Kidney (tissue), 14 donors: ENCODE measurements around the gene IDH3G. TPM values are rescaled to one million over a fixed set of nuclear protein-coding genes. Genes with fewer than 3 reads are reported as not detected.

ENCODE experiments used
- DNase-seq, 5 donors: peaks; one replicate each; pipeline ENCODE4 v3.0.0-alpha.2; 2013 to 2020
- FAIRE-seq: peaks from 2 replicates; lab custom pipeline; 2012; peaks lifted over from hg19 to GRCh38; lab: Jason Lieb, UNC
- H3K27ac ChIP-seq, 2 donors: one replicate each; pipeline ENCODE4 v1.7.0; 2013; ENCODE audit warnings: low read depth in 2 of 2, low read length in 2 of 2, inconsistent platforms in 1 of 2
- H3K27me3 ChIP-seq: one replicate; pipeline ENCODE4 v1.7.1; 2013; ENCODE audit warnings: low read length, inconsistent platforms; ENCODE audit not compliant: control insufficient read depth, insufficient read depth
- H3K36me3 ChIP-seq, 3 donors: one replicate each; pipeline versions ENCODE4 v1.7.0 to v1.7.1; 2013; ENCODE audit warnings: low read length in 3 of 3, control low read depth in 1 of 3, inconsistent platforms in 1 of 3; ENCODE audit not compliant: insufficient read depth in 3 of 3, control insufficient read depth in 2 of 3
- H3K4me1 ChIP-seq, 3 donors: one replicate each; pipeline versions ENCODE4 v1.7.0 to v1.7.1; 2013; ENCODE audit warnings: low read length in 3 of 3, inconsistent platforms in 1 of 3, low read depth in 1 of 3; ENCODE audit not compliant: control insufficient read depth in 2 of 3, insufficient read depth in 2 of 3
- H3K4me3 ChIP-seq, 3 donors: one replicate each; pipeline versions ENCODE4 v1.7.0 to v1.8.1; 2013; ENCODE audit warnings: low read length in 3 of 3, control low read depth in 1 of 3, inconsistent platforms in 1 of 3
- H3K9ac ChIP-seq, 3 donors: one replicate each; pipeline versions ENCODE4 v1.7.0 to v1.7.1; 2013; ENCODE audit warnings: low read length in 3 of 3, control low read depth in 1 of 3, inconsistent platforms in 1 of 3
- H3K9me3 ChIP-seq, 3 donors: one replicate each; pipeline versions ENCODE4 v1.7.0 to v1.7.1; 2013; ENCODE audit warnings: low read length in 3 of 3, control low read depth in 1 of 3, inconsistent platforms in 1 of 3; ENCODE audit not compliant: control insufficient read depth in 2 of 3, insufficient read depth in 1 of 3
- intact Hi-C: fragments of 100-400 bp; cut with DNase I; formaldehyde crosslinking; loops from one replicate; pipeline ENCODE4 v1.11.1; 2022
- polyA plus RNA-seq: library from polyadenylated mRNA; stranded (reverse); fragments of 350-450 nt; fragmentation: Illumina TruSeq; extraction: RNeasy Lipid Tissue Mini Kit (QIAGEN cat#74804); gene quantifications from one replicate; pipeline ENCODE4 v1.2.3, GENCODE V29; 2014; ENCODE audit warnings: low read depth, low replicate concordance; ENCODE audit not compliant: insufficient read depth
- total RNA-seq: library from RNA; stranded (reverse); fragmentation: NEBNext Ultra II Directional; extraction: Animal tissue kit (Norgen Biotek cat#: 25700); gene quantifications from one replicate; pipeline ENCODE4 v1.2.1, GENCODE V29; 2021
- TF ChIP-seq, protein P1 (sequence below): IDR thresholded peaks from 3 replicates; pipeline ENCODE4 v1.5.1; 2012; ENCODE audit warnings: mild to moderate bottlenecking, moderate library complexity, borderline replicate concordance; ENCODE audit not compliant: insufficient read depth; ENCODE audit errors: extremely low read depth
- donor health status: control.
- donor health status: control.
- donor health status: control.
- donor health status: control.
- donor health status: control.
- donor health status: DM: yes; HTN: yes; CAD: no.
- donor health status: Normal renal cell carcinoma (clear cell type).

Gene IDH3G
- total and polyA plus RNA-seq, 2 donors from 2014 or later: 62.1 to 100 TPM

DNA sequence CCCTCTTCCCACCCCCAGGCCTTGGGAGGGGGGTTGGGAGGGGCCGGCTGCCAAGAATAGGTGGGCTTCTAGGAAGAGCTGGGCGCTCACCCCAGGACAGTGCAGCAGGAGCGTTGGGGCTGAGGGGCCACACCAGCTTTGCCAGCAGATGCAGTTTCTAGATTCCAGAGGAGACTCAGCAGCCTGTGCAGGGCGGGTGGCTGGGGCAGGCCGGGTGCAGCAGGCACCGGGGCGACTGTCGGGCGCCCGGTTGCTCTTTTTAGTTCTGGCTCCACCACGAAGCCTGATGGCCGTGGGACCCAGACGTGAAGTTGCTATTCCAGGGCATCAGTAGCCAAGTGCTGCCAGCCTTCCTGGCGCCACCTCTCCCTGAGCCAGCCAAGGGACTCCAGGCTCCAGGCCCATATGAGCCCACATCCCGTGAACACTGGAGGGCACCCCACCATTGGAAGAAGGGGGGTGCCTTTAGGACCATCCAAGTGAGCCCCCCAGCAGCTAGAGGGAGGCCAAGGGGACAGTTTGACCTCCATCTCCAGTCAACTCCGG, 6.1 kb upstream of the IDH3G start:
- Histone ChIP-seq H3K27me3 (no peaks in the 10 kb centered on the region), H3K4me3 (no peak overlapping the region), H3K4me1 (peaks cover 0 to 6% (median 0%) of the 10 kb centered on the region in 3 donors), H3K27ac (no peak overlapping the region), H3K9ac (no peak overlapping the region), H3K9me3 (no peaks in the 10 kb centered on the region), H3K36me3 (no peaks in the 10 kb centered on the region)
- DNase-seq: no peak
- TF ChIP-seq, protein P1, sequence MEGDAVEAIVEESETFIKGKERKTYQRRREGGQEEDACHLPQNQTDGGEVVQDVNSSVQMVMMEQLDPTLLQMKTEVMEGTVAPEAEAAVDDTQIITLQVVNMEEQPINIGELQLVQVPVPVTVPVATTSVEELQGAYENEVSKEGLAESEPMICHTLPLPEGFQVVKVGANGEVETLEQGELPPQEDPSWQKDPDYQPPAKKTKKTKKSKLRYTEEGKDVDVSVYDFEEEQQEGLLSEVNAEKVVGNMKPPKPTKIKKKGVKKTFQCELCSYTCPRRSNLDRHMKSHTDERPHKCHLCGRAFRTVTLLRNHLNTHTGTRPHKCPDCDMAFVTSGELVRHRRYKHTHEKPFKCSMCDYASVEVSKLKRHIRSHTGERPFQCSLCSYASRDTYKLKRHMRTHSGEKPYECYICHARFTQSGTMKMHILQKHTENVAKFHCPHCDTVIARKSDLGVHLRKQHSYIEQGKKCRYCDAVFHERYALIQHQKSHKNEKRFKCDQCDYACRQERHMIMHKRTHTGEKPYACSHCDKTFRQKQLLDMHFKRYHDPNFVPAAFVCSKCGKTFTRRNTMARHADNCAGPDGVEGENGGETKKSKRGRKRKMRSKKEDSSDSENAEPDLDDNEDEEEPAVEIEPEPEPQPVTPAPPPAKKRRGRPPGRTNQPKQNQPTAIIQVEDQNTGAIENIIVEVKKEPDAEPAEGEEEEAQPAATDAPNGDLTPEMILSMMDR: no peak
- intact Hi-C loops: no loop called here
- FAIRE-seq: no peak

DNA sequence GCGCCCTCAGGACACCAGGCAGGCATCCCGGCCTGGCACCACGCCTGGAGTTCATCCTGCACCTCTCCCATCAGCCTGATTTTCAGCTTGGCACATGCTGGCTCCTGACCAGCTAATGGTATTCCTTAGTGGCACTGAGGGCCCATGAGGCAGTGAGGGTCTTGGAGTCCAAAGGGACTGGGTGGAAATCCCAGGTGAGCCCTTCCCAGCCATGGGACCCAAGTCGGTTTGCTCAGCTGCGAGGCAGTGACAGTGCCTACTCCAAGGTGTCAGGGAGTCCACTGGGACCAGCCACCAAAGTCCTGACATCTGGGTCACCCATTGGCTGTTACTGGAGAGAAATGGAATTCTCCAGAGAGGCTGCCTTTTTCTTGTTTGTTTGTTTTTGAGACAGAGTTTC, 5.2 kb upstream of the IDH3G start:
- no peaks in the 10 kb centered on the region for H3K9me3 ChIP-seq
- TF ChIP-seq, protein P1: no peak
- no peaks in the 10 kb centered on the region for H3K27me3 ChIP-seq
- peaks cover 0 to 6% (median 0%) of the 10 kb centered on the region in 3 donors for H3K4me1 ChIP-seq
- no peak overlapping the region for H3K27ac ChIP-seq
- intact Hi-C loops: no loop called here
- H3K4me3 ChIP-seq: no peak overlapping the region
- DNase-seq: no peak
- no peak overlapping the region for H3K9ac ChIP-seq
- H3K36me3 ChIP-seq: no peaks in the 10 kb centered on the region
- FAIRE-seq: no peak

- H3K9me3 ChIP-seq: no peaks in the 10 kb centered on the region
- no peak overlapping the region for H3K9ac ChIP-seq
- DNase-seq (no peak), FAIRE-seq (no peak)
- H3K4me3 ChIP-seq: no peak overlapping the region
- peaks cover 0 to 15% (median 0%) of the 10 kb centered on the region in 3 donors for H3K4me1 ChIP-seq
- TF ChIP-seq, protein P1: no peak
- no peaks in the 10 kb centered on the region for H3K27me3 ChIP-seq
- intact Hi-C loops: no loop called here
- no peaks in the 10 kb centered on the region for H3K36me3 ChIP-seq
- H3K27ac ChIP-seq: no peak overlapping the region
Observed at GRCh38 chrX:153797415-153798015, 3.3 kb upstream of the IDH3G start.
